DOHH2 (cell line): ENCODE measurements around the gene HLF.

Experiments used
- H3F3A ChIP-seq: fragments of 200-600 bp; sonication (generic), shearing (Covaris generic); 2 replicates; pipeline ENCODE4 v1.6.0; 2016; ENCODE audit warnings: antibody characterized with exemption, mild to moderate bottlenecking; ENCODE audit not compliant: control insufficient read depth, insufficient read depth
- H3K27ac ChIP-seq: fragments of 200-600 bp; sonication (generic); 2 replicates; pipeline ENCODE4 v1.5.1; 2014; ENCODE audit warnings: low read depth, mild to moderate bottlenecking, low read length, moderate library complexity
- H3K27me3 ChIP-seq: fragments of 200-600 bp; sonication (generic); 2 replicates; pipeline ENCODE4 v1.6.1; 2014; ENCODE audit warnings: mild to moderate bottlenecking, low read length, mixed read lengths; ENCODE audit not compliant: control insufficient read depth
- H3K36me3 ChIP-seq: fragments of 200-600 bp; sonication (generic); 2 replicates; pipeline ENCODE4 v1.6.1; 2014; ENCODE audit warnings: mild to moderate bottlenecking, low read length, moderate library complexity, mixed read lengths; ENCODE audit not compliant: control insufficient read depth
- H3K4me1 ChIP-seq: fragments of 200-600 bp; sonication (generic); 2 replicates; pipeline ENCODE4 v1.6.1; 2014; ENCODE audit warnings: mild to moderate bottlenecking, low read length, mixed read lengths; ENCODE audit not compliant: control insufficient read depth
- H3K4me2 ChIP-seq: fragments of 200-600 bp; sonication (generic); 2 replicates; pipeline ENCODE4 v1.6.0; 2014; ENCODE audit warnings: mild to moderate bottlenecking, low read length, moderate library complexity
- H3K4me3 ChIP-seq: fragments of 200-600 bp; sonication (generic); 2 replicates; pipeline ENCODE4 v1.5.1; 2014; ENCODE audit warnings: mild to moderate bottlenecking, low read length, mixed read lengths
- H3K79me2 ChIP-seq: fragments of 200-600 bp; sonication (generic); 2 replicates; pipeline ENCODE4 v1.6.1; 2014; ENCODE audit warnings: mild to moderate bottlenecking, low read length, mixed read lengths; ENCODE audit not compliant: control insufficient read depth
- H3K9me2 ChIP-seq: fragments of 200-600 bp; sonication (generic); replicated peaks from 2 replicates; pipeline ENCODE4 v1.6.1; 2014; ENCODE audit warnings: mild to moderate bottlenecking, low read length, mixed read lengths; ENCODE audit not compliant: control insufficient read depth
- H3K9me3 ChIP-seq: fragments of 200-600 bp; sonication (generic); 2 replicates; pipeline ENCODE4 v1.6.1; 2014; ENCODE audit warnings: antibody characterized with exemption, low read length, mixed read lengths; ENCODE audit not compliant: control insufficient read depth, insufficient read depth
- H4K20me1 ChIP-seq: fragments of 200-600 bp; sonication (generic); 2 replicates; pipeline ENCODE4 v1.6.0; 2014; ENCODE audit warnings: low read depth, mild to moderate bottlenecking, antibody characterized with exemption, low read length, moderate library complexity; ENCODE audit not compliant: control insufficient read depth, insufficient read depth
- CTCF ChIP-seq: fragments of 200-600 bp; sonication (generic); IDR thresholded peaks from one replicate; pipeline ENCODE4 v1.5.1; 2014; ENCODE audit warnings: antibody characterized with exemption, mild to moderate bottlenecking, low read depth, low read length; ENCODE audit not compliant: poor library complexity, severe bottlenecking
- EZH2phosphoT487 ChIP-seq: fragments of 200-600 bp; sonication (generic); IDR thresholded peaks from 2 replicates; pipeline ENCODE4 v1.6.1; 2017; ENCODE audit warnings: borderline replicate concordance, mild to moderate bottlenecking, antibody characterized with exemption, low read length, moderate library complexity, mixed read lengths

Gene HLF

GRCh38 chr17:55347341-55347740 is 82.6 kb downstream of the HLF start:
- no peak for TF ChIP-seq CTCF
- TF ChIP-seq EZH2phosphoT487 = no peak
- Histone ChIP-seq H4K20me1 (no peaks in the 10 kb centered on the region), H3K9me3 (no peaks in the 10 kb centered on the region), H3F3A (no peaks in the 10 kb centered on the region), H3K27ac (no peak overlapping the region), H3K27me3 (peaks cover 15% of the 10 kb centered on the region), H3K9me2 (no peaks in the 10 kb centered on the region), H3K4me2 (no peak overlapping the region), H3K79me2 (no peaks in the 10 kb centered on the region), H3K4me1 (no peaks in the 10 kb centered on the region), H3K4me3 (no peak overlapping the region), H3K36me3 (no peaks in the 10 kb centered on the region)

- Histone ChIP-seq H3K4me1 (no peaks in the 10 kb centered on the region), H3K9me2 (no peaks in the 10 kb centered on the region), H3K9me3 (no peaks in the 10 kb centered on the region), H3K36me3 (no peaks in the 10 kb centered on the region), H3F3A (no peaks in the 10 kb centered on the region), H4K20me1 (no peaks in the 10 kb centered on the region), H3K4me3 (no peak overlapping the region), H3K4me2 (no peak overlapping the region), H3K27me3 (peaks cover 15% of the 10 kb centered on the region), H3K79me2 (no peaks in the 10 kb centered on the region), H3K27ac (no peak overlapping the region)
- no peak for TF ChIP-seq EZH2phosphoT487
- TF ChIP-seq CTCF = peak; percentile 89
Measured at GRCh38 chr17:55348749-55349354, 84.1 kb downstream of the HLF start.

GRCh38 chr17:55350825-55351205 is 86.1 kb downstream of the HLF start:
- H3K79me2 ChIP-seq = no peaks in the 10 kb centered on the region
- H4K20me1 ChIP-seq = no peaks in the 10 kb centered on the region
- H3K9me2 ChIP-seq = no peaks in the 10 kb centered on the region
- H3K4me2 ChIP-seq = no peak overlapping the region
- H3K4me3 ChIP-seq = no peak overlapping the region
- TF ChIP-seq CTCF (no peak), EZH2phosphoT487 (no peak)
- H3F3A ChIP-seq = no peaks in the 10 kb centered on the region
- peaks cover 10% of the 10 kb centered on the region; the same call in 1 of the 2 replicates for H3K27me3 ChIP-seq
- no peaks in the 10 kb centered on the region for H3K9me3 ChIP-seq
- no peaks in the 10 kb centered on the region for H3K4me1 ChIP-seq
- H3K36me3 ChIP-seq = no peaks in the 10 kb centered on the region
- H3K27ac ChIP-seq = no peak overlapping the region
